Inflammatory macrophage treated with lipopolysaccharide for 1 hour (primary cell): ENCODE results near the gene PXT1.
"Not testable (repeated sequence)": the region's sequence is repeated elsewhere in the genome, so short reads cannot be mapped to it uniquely, and the experiment has no call there.

Experiments
- DNase-seq, 2 donors: peaks; one replicate each; pipeline ENCODE4 v3.0.0-alpha.2; 2020 to 2022

PXT1 gene

GRCh38 chr6:36443471-36444428 is 1.1 kb upstream of the PXT1 start:
- peak in 1 of 2 donors; percentile 37 for DNase-seq

- DNase-seq = peak; percentile 66 to 68
Measured at GRCh38 chr6:36442103-36442670, 467 bp downstream of the PXT1 start.

GRCh38 chr6:36441307-36441894 is 1.3 kb downstream of the PXT1 start:
- DNase-seq = peak; percentile 96 to 97

- no peak for DNase-seq
Measured at GRCh38 chr6:36436466-36436865, 6.2 kb downstream of the PXT1 start.

GRCh38 chr6:36432151-36432671 is 10.4 kb downstream of the PXT1 start:
- no peak for DNase-seq

GRCh38 chr6:36431197-36431596 is 11.5 kb downstream of the PXT1 start:
- no peak for DNase-seq

- no peak for DNase-seq
Measured at GRCh38 chr6:36430351-36430750, 12.3 kb downstream of the PXT1 start.

GRCh38 chr6:36428911-36429310 is 13.7 kb downstream of the PXT1 start:
- peak in 1 of 2 donors; percentile 17 for DNase-seq

GRCh38 chr6:36426622-36427021 is 16.0 kb downstream of the PXT1 start:
- DNase-seq = no peak

GRCh38 chr6:36423101-36423824 is 19.4 kb downstream of the PXT1 start:
- peak; percentile 97 for DNase-seq

GRCh38 chr6:36422714-36423100 is 19.9 kb downstream of the PXT1 start:
- no peak for DNase-seq

GRCh38 chr6:36419310-36419709 is 23.3 kb downstream of the PXT1 start:
- peak in 1 of 2 donors; percentile 18 for DNase-seq

- no peak for DNase-seq
Measured at GRCh38 chr6:36418558-36418957, 24.1 kb downstream of the PXT1 start.

- DNase-seq = no peak
Measured at GRCh38 chr6:36414481-36414880, 28.2 kb downstream of the PXT1 start.

- peak; percentile 17 to 57 for DNase-seq
Measured at GRCh38 chr6:36413489-36414480, 28.9 kb downstream of the PXT1 start.

GRCh38 chr6:36409718-36410117 is 32.9 kb downstream of the PXT1 start:
- not testable (repeated sequence) for DNase-seq

- DNase-seq = no peak
Measured at GRCh38 chr6:36404164-36404563, 38.5 kb downstream of the PXT1 start.

- no peak for DNase-seq
Measured at GRCh38 chr6:36402481-36402880, 40.2 kb downstream of the PXT1 start.

- DNase-seq = no peak
Measured at GRCh38 chr6:36399970-36400369, 42.7 kb downstream of the PXT1 start.

- DNase-seq = no peak
Measured at GRCh38 chr6:36392621-36393020, 50.0 kb downstream of the PXT1 start.

GRCh38 chr6:36389353-36389752 is 53.3 kb downstream of the PXT1 start:
- no peak for DNase-seq
